22Rv1 (cell line): ENCODE measurements around the gene IGFBP3.

Experiments used
- H3K27ac ChIP-seq: fragments of 450-650 bp; 2 replicates; pipeline ENCODE4 v1.5.1; 2017
- CTCF ChIP-seq: fragments of 450-650 bp; IDR thresholded peaks from 2 replicates; pipeline ENCODE4 v1.5.1; 2017; ENCODE audit warnings: mild to moderate bottlenecking
- ZFX ChIP-seq: fragments of 450-650 bp; IDR thresholded peaks from 2 replicates; pipeline ENCODE4 v1.6.1; 2017; ENCODE audit warnings: antibody characterized with exemption, borderline replicate concordance

IGFBP3 gene

GRCh38 chr7:45892407-45893035 is 28.6 kb downstream of the IGFBP3 start:
- no peak overlapping the region for H3K27ac ChIP-seq
- TF ChIP-seq CTCF (no peak), ZFX (no peak)

- no peak overlapping the region for H3K27ac ChIP-seq
- peak; percentile 67 for TF ChIP-seq CTCF
- TF ChIP-seq ZFX, result no peak
Measured at GRCh38 chr7:45891462-45892402, 29.3 kb downstream of the IGFBP3 start.

- no peak overlapping the region for H3K27ac ChIP-seq
Measured at GRCh38 chr7:45890902-45891461, 30.1 kb downstream of the IGFBP3 start.

GRCh38 chr7:45890125-45890901 is 30.8 kb downstream of the IGFBP3 start:
- no peak overlapping the region for H3K27ac ChIP-seq
- no peak for TF ChIP-seq ZFX
- TF ChIP-seq CTCF, result no peak

More at GRCh38 chr7:45890902-45891461, 30.1 kb downstream of the IGFBP3 start:
- TF ChIP-seq ZFX (no peak), CTCF (peak; percentile 95)

- no peak overlapping the region for H3K27ac ChIP-seq
- TF ChIP-seq CTCF, result no peak
- TF ChIP-seq ZFX, result no peak
Measured at GRCh38 chr7:45889367-45890067, 31.6 kb downstream of the IGFBP3 start.

- TF ChIP-seq CTCF, result no peak
- TF ChIP-seq ZFX, result no peak
- H3K27ac ChIP-seq, result no peak overlapping the region
Measured at GRCh38 chr7:45888993-45889366, 32.1 kb downstream of the IGFBP3 start.
